H9 (cell line): ENCODE data around the gene MED27. TPM values are rescaled to one million over a fixed set of nuclear protein-coding genes. Genes with fewer than 3 reads are reported as not detected.

Experiments used
- DNase-seq: peaks from one replicate; pipeline ENCODE4 v3.0.0-alpha.2; 2017
- H2AFZ ChIP-seq: one replicate; pipeline ENCODE4 v1.6.1; 2013; ENCODE audit warnings: mild to moderate bottlenecking, low read length, control low read depth, moderate library complexity
- H2AK5ac ChIP-seq: 2 replicates; pipeline ENCODE4 v1.6.1; 2013; ENCODE audit warnings: low read length, control low read depth, mixed read lengths; ENCODE audit not compliant: insufficient read length
- H2BK120ac ChIP-seq: one replicate; pipeline ENCODE4 v1.6.1; 2013; ENCODE audit warnings: low read depth, mild to moderate bottlenecking, low read length, control low read depth, inconsistent platforms; ENCODE audit not compliant: poor library complexity, severe bottlenecking
- H2BK12ac ChIP-seq: 2 replicates; pipeline ENCODE4 v1.6.1; 2013; ENCODE audit warnings: low read length, control low read depth, mixed read lengths, low read depth; ENCODE audit not compliant: insufficient read length
- H2BK15ac ChIP-seq: 2 replicates; pipeline ENCODE4 v1.6.1; 2013; ENCODE audit warnings: low read depth, low read length, control low read depth
- H2BK20ac ChIP-seq: one replicate; pipeline ENCODE4 v1.6.1; 2013; ENCODE audit warnings: low read depth, mild to moderate bottlenecking, low read length, control low read depth, inconsistent platforms; ENCODE audit not compliant: poor library complexity, severe bottlenecking
- H2BK5ac ChIP-seq: 2 replicates; pipeline ENCODE4 v1.6.1; 2013; ENCODE audit warnings: low read length, control low read depth, mixed read lengths; ENCODE audit not compliant: insufficient read length
- H3K14ac ChIP-seq: 2 replicates; pipeline ENCODE4 v1.6.1; 2013; ENCODE audit warnings: low read length, control low read depth; ENCODE audit not compliant: insufficient read depth
- H3K18ac ChIP-seq: 2 replicates; pipeline ENCODE4 v1.6.1; 2013; ENCODE audit warnings: low read depth, mild to moderate bottlenecking, mixed read lengths, low read length, control low read depth; ENCODE audit not compliant: insufficient read length
- H3K23ac ChIP-seq: 2 replicates; pipeline ENCODE4 v1.6.1; 2013; ENCODE audit warnings: low read length, control low read depth, mixed read lengths, low read depth; ENCODE audit not compliant: insufficient read length
- H3K23me2 ChIP-seq: 2 replicates; pipeline ENCODE4 v1.6.1; 2013; ENCODE audit warnings: low read depth, mild to moderate bottlenecking, mixed read lengths, low read length, control low read depth; ENCODE audit not compliant: insufficient read length, poor library complexity, severe bottlenecking
- H3K27ac ChIP-seq: 2 replicates; pipeline ENCODE4 v1.5.1; 2013; ENCODE audit warnings: low read length, control low read depth, mixed read lengths, low read depth; ENCODE audit not compliant: insufficient read length
- H3K27me3 ChIP-seq: 2 replicates; pipeline ENCODE4 v1.6.1; 2013; ENCODE audit warnings: low read length, control low read depth, inconsistent platforms; ENCODE audit not compliant: insufficient read depth
- H3K4ac ChIP-seq: 2 replicates; pipeline ENCODE4 v1.6.1; 2013; ENCODE audit warnings: low read depth, mild to moderate bottlenecking, control low read depth, inconsistent platforms, low read length, moderate library complexity
- H3K4me1 ChIP-seq: 2 replicates; pipeline ENCODE4 v1.6.1; 2013; ENCODE audit warnings: low read length, control low read depth, inconsistent platforms; ENCODE audit not compliant: insufficient read depth
- H3K4me2 ChIP-seq: 2 replicates; pipeline ENCODE4 v1.6.1; 2013; ENCODE audit warnings: low read length, control low read depth, mixed read lengths; ENCODE audit not compliant: insufficient read length, insufficient read depth
- H3K56ac ChIP-seq: 2 replicates; pipeline ENCODE4 v1.6.1; 2013; ENCODE audit warnings: low read depth, mild to moderate bottlenecking, mixed read lengths, low read length, control low read depth; ENCODE audit not compliant: insufficient read length
- H3K79me1 ChIP-seq: 2 replicates; pipeline ENCODE4 v1.6.1; 2013; ENCODE audit warnings: low read depth, mild to moderate bottlenecking, moderate library complexity, low read length, control low read depth, inconsistent platforms; ENCODE audit not compliant: insufficient read depth, poor library complexity, severe bottlenecking
- H3K79me2 ChIP-seq: 2 replicates; pipeline ENCODE4 v1.6.1; 2013; ENCODE audit warnings: low read length, control low read depth, inconsistent platforms; ENCODE audit not compliant: insufficient read depth
- H3K9ac ChIP-seq: 2 replicates; pipeline ENCODE4 v1.6.1; 2013; ENCODE audit warnings: low read length, control low read depth, mixed read lengths; ENCODE audit not compliant: insufficient read length; ENCODE audit errors: extremely low read depth
- H3K9me3 ChIP-seq: one replicate; pipeline ENCODE4 v1.6.1; 2013; ENCODE audit warnings: low read depth, low read length, inconsistent platforms; ENCODE audit not compliant: control insufficient read depth
- H3T11ph ChIP-seq: one replicate; pipeline ENCODE4 v1.6.1; 2013; ENCODE audit warnings: mild to moderate bottlenecking, low read length, control low read depth, inconsistent platforms
- H4K20me1 ChIP-seq: one replicate; pipeline ENCODE4 v1.6.1; 2013; ENCODE audit not compliant: control insufficient read depth, insufficient read length, insufficient read depth
- H4K5ac ChIP-seq: 2 replicates; pipeline ENCODE4 v1.6.1; 2013; ENCODE audit warnings: low read depth, mild to moderate bottlenecking, mixed read lengths, low read length, control low read depth; ENCODE audit not compliant: insufficient read length
- H4K8ac ChIP-seq: replicated peaks from 2 replicates; pipeline ENCODE4 v1.6.1; 2013; ENCODE audit warnings: low read length, control low read depth, mixed read lengths, low read depth; ENCODE audit not compliant: insufficient read length
- H4K91ac ChIP-seq: 2 replicates; pipeline ENCODE4 v1.6.1; 2013; ENCODE audit warnings: low read depth, mild to moderate bottlenecking, moderate library complexity, mixed read lengths, low read length, control low read depth; ENCODE audit not compliant: insufficient read length
- H3K27ac Mint-ChIP-seq, 3 experiments: 2 replicates in 2 of 3; 3 replicates in 1 of 3; pipeline ENCODE4 v1.8.0; 2020 to 2021; ENCODE audit warnings: mixed read lengths in 3 of 3, mild to moderate bottlenecking in 1 of 3, moderate library complexity in 1 of 3
- H3K27me3 Mint-ChIP-seq: 2 replicates; pipeline ENCODE4 v1.8.0; 2021; ENCODE audit warnings: low read depth, mild to moderate bottlenecking, moderate library complexity, mixed read lengths
- H3K36me3 Mint-ChIP-seq, 3 experiments: 2 replicates in 2 of 3; 3 replicates in 1 of 3; pipeline ENCODE4 v1.8.0; 2020 to 2021; ENCODE audit warnings: low read depth in 3 of 3, mixed read lengths in 3 of 3; ENCODE audit not compliant: insufficient read depth in 1 of 3
- H3K4me1 Mint-ChIP-seq, 2 experiments: 2 replicates each; pipeline ENCODE4 v1.8.0; 2020; ENCODE audit warnings: mixed read lengths in 2 of 2
- H3K4me3 Mint-ChIP-seq, 2 experiments: 2 replicates in 1 of 2; 3 replicates in 1 of 2; pipeline ENCODE4 v1.8.0; 2020 to 2021; ENCODE audit warnings: mild to moderate bottlenecking in 2 of 2, mixed read lengths in 2 of 2, moderate library complexity in 1 of 2
- H3K9me3 Mint-ChIP-seq, 2 experiments: 2 replicates in 1 of 2; 3 replicates in 1 of 2; pipeline ENCODE4 v1.8.0; 2020; ENCODE audit warnings: mild to moderate bottlenecking in 2 of 2, mixed read lengths in 2 of 2, moderate library complexity in 1 of 2
- CTCF ChIP-seq: fragments of 200-600 bp; sonication (generic); conservative IDR thresholded peaks from 3 replicates; pipeline ENCODE4 v1.8.0; 2021; ENCODE audit warnings: antibody characterized with exemption, mild to moderate bottlenecking
- WGBS: extraction: QIAGEN DNeasy Blood & Tissue Kit; methylation state at CpG from one replicate; pipeline ENCODE4 v1.1.7; 2013; ENCODE audit warnings: missing lambda C conversion rate, low lambda C conversion rate, mixed read lengths; ENCODE audit not compliant: insufficient read length; ENCODE audit errors: extremely low coverage; 5-methylcytosine and 5-hydroxymethylcytosine counted together
- total RNA-seq: library from RNA; stranded (reverse); gene quantifications from 2 replicates; pipeline ENCODE4 v1.2.1, GENCODE V29; 2021

The MED27 gene
- total RNA-seq, 1 experiment from 2014 or later = 33.5 TPM

- H2BK15ac ChIP-seq = no peak overlapping the region
- H3K27me3 Mint-ChIP-seq = no peaks in the 10 kb centered on the region; the same call in 1 of the 2 replicates
Measured at GRCh38 chr9:131824155-131824594, 255.5 kb downstream of the MED27 start.

More at GRCh38 chr9:131824155-131824594, 255.5 kb downstream of the MED27 start:
- no peak overlapping the region for H3K18ac ChIP-seq
- Mint-ChIP-seq H3K4me3 (no peak overlapping the region), H3K9me3 (no peaks in the 10 kb centered on the region), H3K4me1 (peaks cover 4 to 21% of the 10 kb centered on the region in 2 experiments; a peak in 3 of 4 replicates), H3K27ac (no peak overlapping the region; a peak in 1 of 7 replicates), H3K36me3 (no peaks in the 10 kb centered on the region; a peak in 1 of 7 replicates)
- no peaks in the 10 kb centered on the region for H3K79me1 ChIP-seq
- no peak overlapping the region for H2AFZ ChIP-seq
- no peak overlapping the region for H3K14ac ChIP-seq
- no peak overlapping the region for H3K27ac ChIP-seq
- no peak overlapping the region for H2BK12ac ChIP-seq
- H3K23me2 ChIP-seq = no peaks in the 10 kb centered on the region
- no peak overlapping the region for H2BK20ac ChIP-seq
- no peak overlapping the region for H2BK120ac ChIP-seq
- H3K9ac ChIP-seq = no peak overlapping the region
- no peak overlapping the region for H4K8ac ChIP-seq
- no peak for DNase-seq
- no CpG with 5 or more reads among the region's 20 CpGs for WGBS
- no peak overlapping the region for H3K56ac ChIP-seq
- no peak overlapping the region for H2AK5ac ChIP-seq
- H3T11ph ChIP-seq = no peak overlapping the region
- H2BK5ac ChIP-seq = no peak overlapping the region
- no peak overlapping the region for H3K4me2 ChIP-seq
- no peak for TF ChIP-seq CTCF
- no peak overlapping the region for H4K91ac ChIP-seq
- no peaks in the 10 kb centered on the region for H3K27me3 ChIP-seq
- H3K23ac ChIP-seq = no peak overlapping the region
- no peaks in the 10 kb centered on the region for H3K79me2 ChIP-seq
- no peaks in the 10 kb centered on the region for H3K4me1 ChIP-seq
- no peaks in the 10 kb centered on the region for H4K20me1 ChIP-seq
- H3K9me3 ChIP-seq = no peaks in the 10 kb centered on the region
- H3K4ac ChIP-seq = no peak overlapping the region
- H4K5ac ChIP-seq = no peak overlapping the region
